Testis (tissue), 3 donors: ENCODE results near the gene CTDNEP1. TPM values are rescaled to one million over a fixed set of nuclear protein-coding genes. Genes with fewer than 3 reads are reported as not detected.

Experiments
- DNase-seq: peaks from one replicate; pipeline ENCODE4 v3.0.0-alpha.2; 2019
- H3K27ac ChIP-seq, 2 donors: fragments of 200-600 bp; sonication (generic); one replicate each; pipeline ENCODE4 v1.5.1; 2019
- H3K27me3 ChIP-seq: fragments of 200-600 bp; sonication (generic); one replicate; pipeline ENCODE4 v1.5.1; 2019
- H3K36me3 ChIP-seq: fragments of 200-600 bp; sonication (generic); one replicate; pipeline ENCODE4 v1.5.1; 2017; ENCODE audit warnings: low read depth; ENCODE audit errors: missing control alignments
- H3K4me1 ChIP-seq: fragments of 200-600 bp; sonication (generic); one replicate; pipeline ENCODE4 v1.5.1; 2019
- H3K4me3 ChIP-seq, 2 donors: fragments of 200-600 bp; sonication (generic); one replicate each; pipeline ENCODE4 v1.5.1; 2017 to 2019
- H3K9me3 ChIP-seq: fragments of 200-600 bp; sonication (generic); one replicate; pipeline ENCODE4 v1.5.1; 2017
- POLR2A ChIP-seq: fragments of 450-650 bp; IDR thresholded peaks from one replicate; pipeline ENCODE4 v1.6.1; 2017; ENCODE audit warnings: antibody characterized with exemption, mild to moderate bottlenecking, moderate library complexity
- WGBS, 2 donors: methylation state at CpG; one replicate each; pipeline ENCODE4 v1.1.5; 2018; 5-methylcytosine and 5-hydroxymethylcytosine counted together
- intact Hi-C: fragments of 100-400 bp; cut with DNase I; formaldehyde crosslinking; loops from one replicate; pipeline ENCODE4 v1.15.1; 2023; ENCODE audit warnings: low total_unique reads
- polyA plus RNA-seq: library from polyadenylated mRNA; stranded (reverse); fragments of 350-450 nt; fragmentation: Illumina TruSeq; extraction: RNeasy Lipid Tissue Mini Kit (QIAGEN cat#74804); gene quantifications from one replicate; pipeline ENCODE4 v1.2.3, GENCODE V29; 2014; ENCODE audit warnings: low read depth, low replicate concordance; ENCODE audit not compliant: insufficient read depth
- total RNA-seq, 2 donors: library from RNA; depleted of rRNA; stranded (reverse); fragments of >200 nt; gene quantifications; one replicate each; pipeline ENCODE4 v1.2.3, GENCODE V29; 2016
- TF ChIP-seq, protein P1 (sequence below), 3 experiments: fragments of 450-650 bp in 2 of 3; fragments of 200-600 bp in 1 of 3; sonication (generic) in 1 of 3; IDR thresholded peaks; one replicate each; pipeline ENCODE4 v1.5.1; 2016 to 2019; ENCODE audit warnings: antibody characterized with exemption in 3 of 3, mild to moderate bottlenecking in 2 of 3, moderate library complexity in 1 of 3

CTDNEP1 gene
- total and polyA plus RNA-seq, 3 donors from 2014 or later = 86.4 to 138 (median 94.0) TPM

DNA sequence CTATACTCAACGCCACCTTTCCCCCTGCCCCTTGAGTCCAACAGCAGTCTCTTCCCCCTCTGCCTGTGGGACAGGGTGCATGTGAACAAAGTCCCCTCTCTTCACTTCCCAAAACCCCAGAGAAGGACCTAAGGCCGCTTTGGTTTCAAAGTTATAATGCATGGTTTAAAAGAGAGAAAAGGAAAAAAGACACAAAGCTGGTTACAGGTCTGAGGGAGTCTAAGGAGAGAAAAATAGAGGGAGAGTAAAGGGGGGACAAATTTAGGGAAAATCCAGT is 8.1 kb downstream of the CTDNEP1 start:
- intact Hi-C loops = no loop called here
- WGBS, 2 donors = 23 to 25% methylated on average over 2 of the region's 2 CpGs
- no peaks in the 10 kb centered on the region for H3K36me3 ChIP-seq
- peaks cover 21% of the 10 kb centered on the region for H3K4me1 ChIP-seq
- no peaks in the 10 kb centered on the region for H3K9me3 ChIP-seq
- H3K27ac ChIP-seq = peak overlapping the region; percentile 92 to 98
- no peak for TF ChIP-seq POLR2A
- TF ChIP-seq, protein P1, sequence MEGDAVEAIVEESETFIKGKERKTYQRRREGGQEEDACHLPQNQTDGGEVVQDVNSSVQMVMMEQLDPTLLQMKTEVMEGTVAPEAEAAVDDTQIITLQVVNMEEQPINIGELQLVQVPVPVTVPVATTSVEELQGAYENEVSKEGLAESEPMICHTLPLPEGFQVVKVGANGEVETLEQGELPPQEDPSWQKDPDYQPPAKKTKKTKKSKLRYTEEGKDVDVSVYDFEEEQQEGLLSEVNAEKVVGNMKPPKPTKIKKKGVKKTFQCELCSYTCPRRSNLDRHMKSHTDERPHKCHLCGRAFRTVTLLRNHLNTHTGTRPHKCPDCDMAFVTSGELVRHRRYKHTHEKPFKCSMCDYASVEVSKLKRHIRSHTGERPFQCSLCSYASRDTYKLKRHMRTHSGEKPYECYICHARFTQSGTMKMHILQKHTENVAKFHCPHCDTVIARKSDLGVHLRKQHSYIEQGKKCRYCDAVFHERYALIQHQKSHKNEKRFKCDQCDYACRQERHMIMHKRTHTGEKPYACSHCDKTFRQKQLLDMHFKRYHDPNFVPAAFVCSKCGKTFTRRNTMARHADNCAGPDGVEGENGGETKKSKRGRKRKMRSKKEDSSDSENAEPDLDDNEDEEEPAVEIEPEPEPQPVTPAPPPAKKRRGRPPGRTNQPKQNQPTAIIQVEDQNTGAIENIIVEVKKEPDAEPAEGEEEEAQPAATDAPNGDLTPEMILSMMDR (IDR thresholded peaks at IDR 0.05) = no peak
- H3K4me3 ChIP-seq = peak overlapping the region; percentile 69 to 85
- DNase-seq = no peak
- no peaks in the 10 kb centered on the region for H3K27me3 ChIP-seq

- DNase-seq = peak; percentile 98
- peaks cover 21% of the 10 kb centered on the region for H3K4me1 ChIP-seq
- H3K4me3 ChIP-seq = peak overlapping the region; percentile 69 to 85
- peak overlapping the region; percentile 92 to 98 for H3K27ac ChIP-seq
- 1% methylated on average over 49 of the region's 49 CpGs for WGBS, 2 donors
- H3K36me3 ChIP-seq = no peaks in the 10 kb centered on the region
- peak; percentile 43 for TF ChIP-seq POLR2A
- TF ChIP-seq, protein P1 (IDR thresholded peaks at IDR 0.05) = peak in 1 of 3 experiments; percentile 4
- intact Hi-C loops = no loop called here
- no peaks in the 10 kb centered on the region for H3K9me3 ChIP-seq
- H3K27me3 ChIP-seq = no peaks in the 10 kb centered on the region
Measured at GRCh38 chr17:7242717-7243452, 8.6 kb downstream of the CTDNEP1 start.

- WGBS, 2 donors = 0 to 1% methylated on average over 37 to 62 of the region's 62 CpGs
- H3K27me3 ChIP-seq = no peaks in the 10 kb centered on the region
- peak within 1 kb of the TSS; percentile 69 to 85 for H3K4me3 ChIP-seq
- H3K4me1 ChIP-seq = peaks cover 27% of the 10 kb centered on the region
- DNase-seq = peak; percentile 96
- intact Hi-C loops = no loop called here
- no peaks in the 10 kb centered on the region for H3K9me3 ChIP-seq
- H3K36me3 ChIP-seq = no peaks in the 10 kb centered on the region
- peak within 1 kb of the TSS; percentile 92 to 98 for H3K27ac ChIP-seq
- peak; percentile 12 for TF ChIP-seq POLR2A
- TF ChIP-seq, protein P1 (IDR thresholded peaks at IDR 0.05) = peak in 1 of 3 experiments; percentile 8
Measured at GRCh38 chr17:7241783-7242716, 9.5 kb downstream of the CTDNEP1 start, which contains the start of gene GABARAP. GABARAP (minus strand) TSS chr17:7242449; CDS start chr17:7242330, 119 bp downstream.

DNA sequence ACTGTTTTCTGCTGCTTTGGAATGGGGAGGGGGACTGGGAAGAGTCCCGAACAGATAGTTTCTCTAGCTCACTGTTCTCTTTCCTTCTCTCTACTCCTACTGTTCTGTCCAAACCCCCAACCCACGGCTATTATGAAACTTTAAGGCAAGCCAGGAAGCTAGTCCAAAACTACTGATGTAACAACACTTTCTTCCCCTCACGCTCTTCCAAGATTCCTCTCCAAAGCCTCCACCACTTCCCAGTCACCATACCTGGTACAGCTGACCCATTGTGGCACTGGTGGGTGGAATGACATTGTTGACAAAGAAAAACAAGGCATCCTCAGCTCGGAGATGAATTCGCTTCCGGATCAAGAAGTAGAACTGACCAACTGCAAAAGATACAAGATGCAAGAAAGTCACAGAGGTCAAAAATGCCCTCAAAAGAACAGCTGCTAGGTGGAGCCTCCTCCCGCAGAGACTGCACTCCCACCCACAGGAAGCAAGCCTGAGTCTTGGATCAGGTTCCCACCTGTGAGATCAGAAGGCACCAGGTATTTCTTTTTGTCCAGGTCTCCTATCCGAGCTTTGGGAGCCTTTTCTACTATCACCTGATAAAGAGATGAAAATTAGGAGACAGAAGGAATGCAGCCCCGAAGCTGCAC is 10.3 kb downstream of the CTDNEP1 start:
- DNase-seq = no peak
- no peaks in the 10 kb centered on the region for H3K36me3 ChIP-seq
- TF ChIP-seq, protein P1 (IDR thresholded peaks at IDR 0.05) = no peak
- TF ChIP-seq POLR2A = no peak
- H3K4me3 ChIP-seq = peak overlapping the region; percentile 69 to 85
- H3K9me3 ChIP-seq = no peaks in the 10 kb centered on the region
- 15 to 16% methylated on average over 9 of the region's 9 CpGs for WGBS, 2 donors
- no peaks in the 10 kb centered on the region for H3K27me3 ChIP-seq
- peak overlapping the region; percentile 92 to 98 for H3K27ac ChIP-seq
- peaks cover 33% of the 10 kb centered on the region for H3K4me1 ChIP-seq
- intact Hi-C loops = no loop called here
